NCI-H1105 (cell line): ENCODE measurements around the gene MYH8.

Source experiments
- DNase-seq: peaks from one replicate; lab custom pipeline; 2025; lab: John Stamatoyannopoulos, UW

The MYH8 gene

DNA sequence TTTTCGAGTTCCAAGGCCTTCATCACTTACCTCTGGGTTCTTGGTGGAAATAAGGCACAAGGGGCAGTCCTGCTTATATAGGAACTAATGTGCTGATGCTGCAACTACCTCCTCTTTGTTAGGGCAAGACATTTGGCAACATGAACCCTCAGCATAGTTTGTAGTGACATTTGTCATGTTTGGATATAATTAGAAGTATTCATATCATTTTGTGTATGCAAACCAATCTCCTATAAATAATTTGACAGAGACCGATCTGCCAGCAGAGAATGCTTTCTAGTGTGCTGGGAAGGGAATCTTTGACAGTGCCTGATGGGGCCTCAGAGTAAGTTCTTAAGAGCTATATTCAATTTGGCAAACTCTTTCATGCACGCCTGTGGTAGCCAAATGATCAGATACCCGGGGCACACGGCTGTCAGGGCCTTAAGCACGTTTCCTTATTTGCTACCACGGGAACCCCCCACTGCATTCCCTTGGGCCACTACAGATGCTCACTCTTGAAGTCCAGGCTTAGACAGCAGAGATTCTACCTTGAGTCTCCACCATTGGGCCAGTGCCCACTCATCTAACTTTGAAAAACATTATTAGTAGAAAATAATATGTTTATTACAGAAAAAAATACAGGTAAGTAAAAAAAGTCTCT, at the start of gene MYH8:
Gene MYH8 (minus strand): TSS at position 51 of the 643 bp plus-strand sequence. CDS start 1,723 bp downstream, outside the sequence.
- no peak for DNase-seq

DNA sequence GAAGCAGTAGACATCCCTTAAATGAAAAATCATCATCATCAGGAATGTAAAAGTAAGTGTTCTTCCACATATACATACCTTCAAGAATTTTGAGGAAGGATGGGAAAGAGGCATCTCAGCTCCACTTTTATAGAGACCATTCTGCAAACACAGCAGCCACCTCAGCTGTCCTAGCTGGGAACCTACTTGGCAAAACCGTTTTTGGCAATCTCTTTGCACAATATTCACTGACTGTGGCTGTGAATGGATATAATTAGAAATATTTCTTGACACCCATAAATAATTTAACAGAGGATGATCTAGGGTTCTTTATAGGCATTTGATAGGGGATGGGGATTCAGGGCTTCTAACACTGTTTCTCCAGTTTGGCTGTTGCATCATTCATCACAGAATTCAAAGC, 47.7 kb upstream of the MYH8 start, which contains the start of gene MYH4:
Gene MYH4 (minus strand): TSS at position 101 of the 400 bp plus-strand sequence. CDS start 2,814 bp downstream, outside the sequence.
- DNase-seq, result no peak

DNA sequence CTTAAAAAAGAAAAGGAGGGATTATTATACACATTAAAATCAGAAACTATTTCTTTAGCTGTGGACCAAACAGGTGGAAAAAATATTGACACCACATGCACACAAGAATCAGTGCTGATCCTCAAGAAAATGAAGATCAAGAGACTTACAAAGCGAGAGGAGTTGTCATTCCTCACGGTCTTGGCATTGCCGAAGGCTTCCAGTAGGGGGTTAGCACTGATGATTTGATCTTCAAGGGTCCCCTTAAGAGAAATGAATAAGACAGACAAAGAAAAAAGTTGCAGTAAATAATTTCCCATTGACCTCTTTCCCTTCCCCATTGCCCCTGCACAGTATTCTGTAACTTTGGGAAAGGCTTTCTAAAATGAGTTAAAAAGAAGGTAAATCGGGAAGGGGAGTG, 41.7 kb upstream of the MYH8 start:
- DNase-seq, result no peak

DNA sequence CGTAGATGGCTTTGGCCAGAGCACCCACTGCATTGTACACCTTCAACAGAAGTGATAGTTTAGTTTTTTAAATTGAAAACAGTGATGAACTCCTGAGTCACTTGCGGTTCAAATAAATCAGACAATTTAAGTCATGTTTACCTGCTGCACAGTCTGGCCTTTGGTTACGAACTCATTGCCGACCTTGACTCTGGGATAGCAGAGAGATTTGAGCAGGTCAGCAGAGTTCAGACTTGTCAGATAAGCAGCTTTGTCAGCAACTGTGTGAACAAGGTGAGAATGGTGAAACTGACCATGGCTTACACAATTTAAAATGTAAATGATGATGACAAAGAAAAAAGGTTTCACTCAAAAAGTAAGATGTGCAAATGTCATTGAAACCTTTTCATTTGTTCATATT, 38.3 kb upstream of the MYH8 start:
- no peak for DNase-seq

DNA sequence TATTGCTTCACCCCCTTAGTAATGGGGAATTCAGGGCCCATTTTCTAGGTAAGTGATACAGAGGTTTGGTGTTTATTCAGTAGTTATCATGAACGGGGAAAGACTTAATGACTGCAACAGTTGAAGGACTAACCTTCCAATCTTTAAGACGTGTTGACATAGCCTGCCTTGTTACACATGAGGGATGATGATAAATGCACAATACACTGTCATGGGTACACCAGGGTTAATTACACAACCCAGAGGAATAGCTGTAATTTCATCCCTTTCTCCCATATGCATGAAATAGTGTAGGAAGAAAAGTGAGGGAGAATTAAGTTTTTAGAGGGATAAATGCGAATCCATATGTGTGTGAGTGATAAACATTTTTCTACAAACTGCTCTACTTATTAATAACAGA, 37.0 kb upstream of the MYH8 start:
- DNase-seq, result no peak

DNA sequence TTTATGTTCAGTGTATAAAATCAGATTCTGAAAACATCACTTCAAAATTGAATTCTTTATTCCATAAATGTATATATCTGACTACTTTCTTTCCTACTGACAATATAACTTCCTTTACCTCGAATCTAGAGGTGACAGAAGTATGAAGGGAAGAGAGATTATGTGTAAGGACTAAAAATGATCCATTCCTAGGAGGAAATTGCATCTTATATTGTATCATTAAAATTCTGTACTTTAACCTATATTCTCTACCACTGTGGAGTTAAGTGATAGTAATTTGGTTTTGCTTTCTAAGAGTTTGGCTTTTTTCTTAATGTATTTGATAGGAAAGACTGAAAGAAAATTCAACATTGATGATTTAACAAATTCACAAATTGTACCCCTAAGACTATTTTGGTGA, 36.2 kb upstream of the MYH8 start:
- DNase-seq, result no peak

DNA sequence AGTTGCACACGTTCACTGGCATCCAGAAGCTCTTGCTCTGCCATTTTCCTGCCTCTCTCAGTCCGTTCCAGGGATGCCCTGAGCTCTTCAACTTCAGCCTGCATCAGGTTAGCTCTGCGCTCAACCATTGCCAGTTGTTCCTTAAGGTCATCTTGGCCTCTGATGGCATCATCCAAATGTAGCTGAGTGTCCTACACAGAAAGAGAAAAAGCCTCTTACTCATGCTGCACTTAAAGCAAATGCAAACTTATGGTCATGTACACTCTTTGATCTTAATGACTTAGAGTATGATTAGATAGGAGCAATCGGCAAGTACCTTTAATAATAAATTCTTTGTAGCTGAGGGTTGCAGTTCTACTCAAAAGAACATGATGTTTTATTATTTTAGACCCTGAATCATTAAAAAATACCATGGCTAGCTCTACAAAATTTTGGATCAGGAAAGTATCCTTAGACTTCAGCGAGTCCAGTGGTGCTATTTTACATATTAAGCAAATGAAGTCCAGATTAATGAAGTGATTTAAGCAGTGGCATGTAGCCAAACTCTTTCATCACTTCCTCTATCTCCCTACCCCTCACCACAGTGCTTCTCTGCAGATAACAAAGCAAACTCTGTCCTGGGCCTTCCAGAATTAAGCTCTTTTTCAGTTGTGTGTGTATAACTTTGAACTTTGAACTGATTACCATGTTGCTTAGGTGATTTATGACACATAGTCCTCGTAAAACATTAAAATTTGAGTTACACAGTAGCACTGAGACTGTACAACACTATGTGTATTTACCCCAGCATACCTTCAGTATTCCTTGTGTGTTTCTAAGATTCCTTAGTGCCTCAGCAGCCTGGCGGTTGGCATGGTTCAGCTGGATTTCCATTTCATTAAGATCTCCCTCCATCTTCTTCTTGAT, 25.5 kb upstream of the MYH8 start:
- DNase-seq, result no peak

DNA sequence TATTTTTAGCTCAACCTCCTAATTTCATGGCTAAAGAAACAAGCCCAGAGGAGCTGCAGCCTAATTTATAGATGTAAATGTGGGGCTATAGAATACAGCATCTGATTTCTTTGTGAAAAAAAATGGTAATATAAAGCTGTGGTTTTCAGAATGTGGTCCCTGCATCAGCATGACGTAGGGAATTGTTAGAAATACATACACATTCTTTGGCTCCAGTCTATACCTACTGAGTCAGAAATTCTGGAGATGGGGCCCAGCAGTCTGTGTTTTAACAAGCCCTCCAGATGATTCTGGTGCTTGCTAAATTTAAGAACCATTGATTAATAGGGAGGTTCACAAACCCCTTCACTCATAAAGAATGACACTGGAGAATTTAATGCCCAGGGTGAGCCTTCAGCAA, 18.1 kb upstream of the MYH8 start:
- DNase-seq, result no peak

DNA sequence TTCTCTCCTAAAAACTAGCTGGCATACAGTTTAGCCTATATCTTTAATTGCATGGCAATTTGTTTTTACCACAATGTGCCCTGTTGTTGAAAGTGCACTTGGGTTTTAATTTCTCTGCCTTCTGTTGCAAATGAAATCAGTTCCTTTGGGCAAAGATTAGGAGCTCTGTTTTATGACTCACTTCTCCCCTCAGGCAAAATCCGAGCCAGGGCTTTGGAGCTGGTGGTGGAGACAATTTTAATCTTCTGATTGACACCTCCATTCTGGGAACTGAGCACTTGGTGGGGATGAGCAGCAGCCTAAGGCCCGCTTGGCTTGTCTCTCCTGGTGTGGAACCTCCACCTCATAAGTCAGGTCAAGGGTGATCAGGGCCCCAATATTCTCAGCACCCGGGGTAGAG, 13.3 kb upstream of the MYH8 start:
- DNase-seq, result no peak

DNA sequence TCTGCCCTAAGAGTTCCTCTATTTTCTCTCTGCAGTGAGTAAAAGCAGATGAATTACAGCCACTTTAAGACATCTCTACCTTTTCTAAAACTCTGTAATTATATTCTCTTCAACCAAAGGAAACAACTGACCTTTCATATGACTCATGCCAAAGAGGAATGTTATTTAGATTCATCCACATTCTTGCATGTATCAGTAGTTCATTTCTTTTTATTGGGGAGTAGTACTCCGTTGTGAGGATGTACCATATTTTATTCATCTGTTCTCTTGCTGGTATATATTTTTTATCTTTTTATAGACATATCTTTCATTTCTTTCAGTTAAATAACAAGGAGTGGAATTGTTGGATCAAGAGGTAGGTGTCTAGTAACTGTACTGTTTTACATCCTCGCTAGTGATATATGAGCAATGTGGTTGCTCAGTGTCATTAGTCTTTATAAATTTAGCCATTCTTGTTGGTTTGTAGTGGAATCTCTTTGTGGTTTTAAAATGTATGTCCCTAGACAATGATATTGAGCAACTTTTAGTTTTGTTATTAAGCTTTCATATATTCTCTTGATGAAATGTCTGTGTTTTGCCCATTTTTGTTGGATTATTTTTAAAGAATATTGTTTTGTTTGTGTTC, 7.8 kb upstream of the MYH8 start:
- no peak for DNase-seq

DNA sequence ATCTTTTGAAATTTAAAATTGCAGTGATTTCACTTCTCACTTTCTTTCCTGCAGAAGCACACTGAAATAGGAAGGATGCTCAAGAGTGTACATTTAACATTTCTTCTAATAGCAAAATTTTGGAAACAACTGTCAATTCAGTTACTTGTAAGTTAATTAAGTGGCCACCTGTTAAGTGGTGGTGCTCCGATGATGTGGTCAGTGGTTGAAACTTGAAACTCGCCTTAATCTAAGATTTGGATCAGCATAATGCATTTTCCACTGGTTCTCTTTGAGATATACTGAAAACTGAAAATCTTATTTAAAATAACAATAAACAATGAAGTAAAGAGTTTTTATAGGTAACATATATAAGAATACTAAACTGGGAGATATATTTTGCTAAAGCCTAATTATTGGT, 7.0 kb upstream of the MYH8 start:
- no peak for DNase-seq

DNA sequence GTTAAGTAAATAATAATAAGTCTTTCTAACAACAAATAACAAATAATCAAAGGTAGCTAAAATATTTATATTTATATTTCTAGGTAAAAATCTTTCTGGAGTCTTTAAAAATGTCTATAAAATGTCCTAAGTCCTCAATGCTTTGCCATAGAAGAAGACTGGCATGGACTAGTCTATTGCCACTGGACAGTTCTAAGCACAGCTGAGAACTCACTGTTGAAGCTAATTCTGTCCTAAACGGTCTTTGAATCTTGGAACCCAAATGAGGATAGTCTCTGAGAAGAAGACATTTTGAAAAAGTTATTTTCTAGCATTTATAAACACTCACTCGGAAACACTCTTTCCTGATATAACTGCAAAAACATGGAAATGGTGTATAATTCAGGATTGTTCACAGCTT, 539 bp downstream of the MYH8 start:
- no peak for DNase-seq

DNA sequence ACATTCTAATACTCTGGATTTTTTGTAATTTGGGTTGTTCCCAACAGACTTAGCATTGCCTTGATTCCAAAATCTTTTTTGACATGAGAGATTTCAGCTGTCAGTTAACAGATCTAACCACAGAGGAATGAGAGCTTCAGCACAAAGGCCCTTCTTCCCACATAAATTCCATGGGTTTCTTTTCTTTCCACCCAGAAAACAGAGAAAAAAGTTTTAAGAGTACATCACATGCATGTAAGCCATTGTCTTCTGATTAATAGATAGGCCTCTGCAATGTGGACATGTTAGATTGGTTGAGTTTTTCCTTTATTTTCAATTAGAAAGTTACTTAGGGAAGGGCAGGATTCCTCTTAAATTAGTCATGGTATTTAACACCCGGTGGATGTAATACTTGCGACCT, 939 bp downstream of the MYH8 start:
- no peak for DNase-seq

DNA sequence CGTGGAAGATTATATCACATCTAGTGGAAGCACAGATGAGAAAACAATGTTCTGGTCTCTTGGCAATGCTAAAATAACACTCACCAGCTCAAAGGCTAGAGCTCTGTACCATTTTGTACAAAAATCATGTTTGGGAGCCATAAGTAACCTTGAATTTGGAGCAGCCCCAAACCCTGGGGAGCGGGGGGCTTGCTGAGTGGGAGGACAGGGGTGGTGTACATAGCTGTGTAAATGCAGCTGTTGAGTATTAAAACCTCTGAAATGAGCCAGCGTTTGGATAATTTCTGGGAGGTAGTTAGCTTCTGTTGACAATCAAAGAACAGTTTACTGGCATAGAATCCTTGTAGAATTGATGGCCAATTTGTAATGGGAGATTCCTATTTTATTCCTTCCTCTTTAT, 4.3 kb downstream of the MYH8 start:
- no peak for DNase-seq

DNA sequence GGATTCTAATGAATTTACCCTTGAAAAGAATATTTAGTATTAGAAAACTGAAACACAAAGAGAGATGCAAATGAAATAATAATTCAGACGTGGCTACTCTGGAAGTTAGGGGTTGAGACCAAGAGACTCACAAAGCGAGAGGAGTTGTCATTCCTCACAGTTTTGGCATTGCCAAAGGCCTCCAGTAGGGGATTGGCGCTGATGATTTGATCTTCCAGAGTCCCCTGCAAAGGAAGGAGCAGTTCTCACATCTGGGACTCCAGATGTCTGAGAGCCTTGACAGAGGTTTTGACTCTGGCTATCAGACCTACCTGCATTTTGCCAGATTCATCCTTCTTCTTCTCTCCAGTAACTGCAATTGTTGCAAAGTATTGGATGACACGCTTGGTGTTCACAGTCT, 6.6 kb downstream of the MYH8 start:
- DNase-seq, result no peak

DNA sequence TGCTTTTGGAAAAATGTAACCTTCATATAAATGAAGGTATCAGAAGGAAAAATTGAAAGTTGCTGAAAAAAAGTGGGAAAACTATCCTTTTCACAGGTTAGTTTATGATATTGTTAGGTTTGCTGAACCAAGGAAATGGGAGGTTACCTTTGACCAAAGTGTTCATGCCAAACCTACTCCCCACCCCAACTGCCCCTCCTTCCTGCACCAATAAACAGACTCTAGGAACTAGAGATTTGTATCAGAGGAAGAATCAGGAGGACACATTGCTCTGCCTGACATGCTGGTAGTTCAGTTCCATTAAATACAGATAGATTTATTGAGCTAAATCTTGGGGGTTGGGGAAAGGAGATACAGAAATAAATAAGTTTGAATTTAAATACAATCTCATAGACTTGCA, 18.2 kb downstream of the MYH8 start:
- DNase-seq, result no peak

DNA sequence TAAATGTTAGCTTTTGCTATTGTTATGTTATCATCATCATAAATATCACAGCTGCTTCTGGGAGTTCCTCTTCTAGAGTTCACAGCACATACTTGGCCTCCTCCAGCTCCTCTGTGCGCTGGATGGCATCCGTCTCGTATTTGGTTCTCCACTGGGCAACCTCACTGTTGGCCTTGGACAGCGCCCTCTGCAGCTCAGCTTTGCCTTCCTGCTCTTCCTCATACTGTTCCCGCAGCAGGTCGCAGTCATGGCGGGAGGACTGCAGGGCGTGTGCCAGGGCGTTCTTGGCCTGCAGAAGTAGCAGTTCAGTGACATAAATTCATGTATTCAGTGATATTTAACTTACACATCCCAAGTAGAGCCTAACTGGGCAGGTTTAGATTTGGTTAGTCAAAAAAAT, 23.4 kb downstream of the MYH8 start:
- no peak for DNase-seq

DNA sequence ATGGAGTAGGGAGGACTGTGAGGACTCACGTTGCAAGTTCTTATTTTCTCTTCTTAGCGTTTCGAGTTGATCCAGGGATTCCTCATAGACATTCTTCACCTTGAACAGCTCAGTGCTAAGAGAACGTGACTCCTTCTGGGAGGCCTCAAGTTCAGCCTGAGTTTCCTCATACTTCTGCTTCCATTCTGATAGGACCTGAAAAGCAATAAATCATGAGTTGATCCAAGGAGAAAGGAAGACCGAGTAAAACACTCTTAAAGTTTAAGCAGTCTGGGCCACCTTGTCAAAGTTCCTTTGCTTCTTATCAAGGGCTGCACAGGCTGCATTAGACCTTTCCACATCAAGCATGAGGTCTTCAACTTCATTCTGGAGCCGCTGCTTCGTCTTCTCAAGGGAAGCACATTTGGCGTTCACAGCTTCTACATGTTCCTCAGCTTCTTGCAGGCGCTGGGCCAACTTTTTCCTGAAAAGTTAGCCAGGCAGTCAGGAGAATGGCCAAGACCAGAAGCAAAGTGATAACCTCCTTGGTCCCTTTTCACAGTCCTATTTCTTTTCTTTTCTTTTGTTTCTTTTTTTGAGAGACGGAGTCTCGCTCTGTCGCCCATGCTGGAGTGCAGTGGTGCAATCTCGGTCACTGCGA, 25.1 kb downstream of the MYH8 start:
- DNase-seq, result no peak

DNA sequence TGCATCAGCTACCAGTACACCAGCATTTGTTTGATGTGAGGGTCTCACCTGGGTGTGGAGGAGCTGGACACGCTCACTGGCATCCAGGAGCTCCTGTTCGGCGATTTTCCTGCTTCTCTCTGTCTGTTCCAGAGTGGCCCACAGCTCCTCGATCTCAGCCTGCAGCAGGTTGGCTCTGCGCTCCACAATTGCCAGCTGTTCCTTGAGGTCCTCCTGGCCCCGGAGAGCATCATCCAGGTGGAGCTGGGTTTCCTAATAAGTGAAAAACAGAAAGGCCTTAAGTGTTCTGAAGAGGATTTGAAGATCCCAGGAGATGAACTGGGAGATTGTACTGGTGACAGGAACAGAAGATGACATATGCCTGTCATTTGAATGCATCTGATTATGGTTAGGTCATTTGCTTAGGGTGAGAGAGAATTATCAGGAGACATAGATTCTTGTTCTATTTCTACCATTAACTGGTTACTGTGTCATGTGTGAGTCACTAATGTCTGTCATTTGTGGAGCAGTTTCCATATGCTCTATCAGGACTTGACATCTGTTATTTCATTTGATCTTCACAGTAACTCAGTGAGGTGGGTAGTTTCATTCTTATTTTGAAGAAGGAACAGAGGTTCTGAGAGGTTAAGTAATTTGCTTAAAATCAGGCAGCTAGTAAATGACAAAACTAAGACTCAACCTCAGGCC, 27.4 kb downstream of the MYH8 start:
- DNase-seq, result no peak

DNA sequence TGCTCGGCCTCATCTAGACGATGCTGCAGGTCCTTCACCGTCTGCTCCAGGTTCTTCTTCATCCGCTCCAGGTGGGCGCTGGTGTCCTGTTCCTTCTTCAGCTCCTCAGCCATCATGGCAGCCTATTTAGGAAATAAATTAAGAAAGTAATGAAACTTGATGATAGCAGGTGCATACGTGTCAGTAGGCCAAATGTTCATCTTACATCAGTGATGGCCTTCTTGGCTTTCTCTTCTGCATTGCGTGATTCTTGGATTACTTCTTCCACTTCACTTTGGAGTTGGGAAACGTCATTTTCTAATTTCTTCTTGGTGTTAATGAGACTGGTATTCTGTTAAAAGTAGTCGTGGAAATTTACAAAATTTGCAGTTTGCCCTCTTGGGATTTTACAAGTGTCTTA, 28.9 kb downstream of the MYH8 start:
- no peak for DNase-seq

DNA sequence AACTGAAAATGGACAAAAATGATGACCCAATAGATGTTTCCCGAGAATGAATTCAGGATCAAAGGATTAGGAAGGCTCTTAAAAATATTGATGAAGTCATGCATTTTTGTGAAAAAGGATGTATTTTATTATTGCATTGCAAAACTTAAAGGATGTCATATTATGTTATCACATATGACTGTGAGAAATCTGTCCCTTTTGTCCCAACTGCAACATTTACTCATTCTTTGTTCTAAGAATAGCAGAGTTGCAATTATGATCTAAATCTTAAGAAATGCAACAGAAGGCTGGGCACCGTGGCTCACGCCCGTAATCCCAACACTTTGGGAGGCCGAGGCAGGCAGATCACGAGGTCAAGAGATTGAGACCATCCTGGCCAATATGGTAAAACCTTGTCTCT, 35.9 kb downstream of the MYH8 start:
- no peak for DNase-seq

DNA sequence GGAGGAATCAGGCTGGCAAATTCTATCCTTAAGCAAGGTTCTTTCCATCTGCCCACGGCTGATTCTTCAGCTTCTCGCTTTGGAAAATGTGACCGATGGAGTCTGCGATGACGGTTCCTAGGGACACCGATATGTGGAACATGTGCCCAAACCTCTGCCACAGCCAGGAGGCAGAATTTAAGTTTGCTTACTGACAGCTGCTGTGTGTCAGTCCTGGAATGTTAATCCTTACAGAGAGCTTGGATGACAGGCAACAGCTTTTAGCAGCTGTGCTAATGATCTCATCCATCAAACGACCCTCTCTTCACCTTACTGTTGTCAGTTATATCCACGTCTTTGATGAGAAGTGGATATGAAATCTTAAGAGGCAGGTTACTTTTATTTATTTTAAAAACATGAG, 37.6 kb downstream of the MYH8 start:
- DNase-seq, result no peak
